HFF-Myc (cell line): Measurements from ENCODE around the gene NUMBL.
"Not testable (repeated sequence)": the region's sequence is repeated elsewhere in the genome, so short reads cannot be mapped to it uniquely, and the experiment has no call there.

ENCODE experiments used
- DNase-seq: peaks from one replicate; pipeline ENCODE4 v3.0.0-alpha.2; 2011; ENCODE audit warnings: low read depth; ENCODE audit errors: extremely low read depth
- H3K4me3 ChIP-seq: replicated peaks from 2 replicates; pipeline ENCODE4 v1.5.1; 2011; ENCODE audit warnings: low read depth, mild to moderate bottlenecking, control low read depth, low read length
- CTCF ChIP-seq: IDR thresholded peaks from 2 replicates; pipeline ENCODE4 v1.5.1; 2012; ENCODE audit warnings: mild to moderate bottlenecking, low read depth, low read length, control low read depth; ENCODE audit errors: missing control alignments

The NUMBL gene

GRCh38 chr19:40630571-40631160 is 59.8 kb downstream of the NUMBL start:
- no peak for TF ChIP-seq CTCF
- no peak overlapping the region for H3K4me3 ChIP-seq
- no peak for DNase-seq

GRCh38 chr19:40629346-40629745 is 61.1 kb downstream of the NUMBL start:
- H3K4me3 ChIP-seq = no peak overlapping the region
- no peak for TF ChIP-seq CTCF
- DNase-seq = no peak

GRCh38 chr19:40627486-40628279 is 62.8 kb downstream of the NUMBL start:
- DNase-seq = no peak
- TF ChIP-seq CTCF = no peak
- H3K4me3 ChIP-seq = no peak overlapping the region

GRCh38 chr19:40626918-40627317 is 63.5 kb downstream of the NUMBL start:
- no peak for DNase-seq
- no peak overlapping the region for H3K4me3 ChIP-seq
- no peak for TF ChIP-seq CTCF

- no peak for TF ChIP-seq CTCF
- no peak overlapping the region for H3K4me3 ChIP-seq
- no peak for DNase-seq
Measured at GRCh38 chr19:40625406-40626120, 64.9 kb downstream of the NUMBL start.

- not testable (repeated sequence) for H3K4me3 ChIP-seq, DNase-seq
Measured at GRCh38 chr19:40624369-40625153, 65.9 kb downstream of the NUMBL start.
